Osteoblast (primary cell): ENCODE data around the gene ST6GALNAC3. TPM values are rescaled to one million over a fixed set of nuclear protein-coding genes. Genes with fewer than 3 reads are reported as not detected.

ENCODE experiments used
- DNase-seq: peaks from one replicate; pipeline ENCODE4 v3.0.0; 2011; ENCODE audit warnings: low spot score, mixed read lengths; ENCODE audit not compliant: insufficient read length; ENCODE audit errors: missing footprints
- H2AFZ ChIP-seq: 2 replicates; pipeline ENCODE4 v1.6.0; 2011; ENCODE audit warnings: mild to moderate bottlenecking, low read length
- H3K27ac ChIP-seq: 2 replicates; pipeline ENCODE4 v1.5.1; 2011; ENCODE audit warnings: mild to moderate bottlenecking, low read depth, low read length, moderate library complexity
- H3K27me3 ChIP-seq: 2 replicates; pipeline ENCODE4 v1.6.0; 2012; ENCODE audit warnings: mild to moderate bottlenecking, control low read depth, inconsistent platforms, low read length, moderate library complexity; ENCODE audit not compliant: insufficient read depth
- H3K36me3 ChIP-seq: 2 replicates; pipeline ENCODE4 v1.5.1; 2011; ENCODE audit warnings: mild to moderate bottlenecking, low read length, control low read depth, moderate library complexity; ENCODE audit not compliant: insufficient read depth
- H3K4me1 ChIP-seq: 2 replicates; pipeline ENCODE4 v1.5.1; 2011; ENCODE audit warnings: mild to moderate bottlenecking, low read length, control low read depth, moderate library complexity; ENCODE audit not compliant: insufficient read depth
- H3K4me2 ChIP-seq: 2 replicates; pipeline ENCODE4 v1.6.0; 2011; ENCODE audit warnings: mild to moderate bottlenecking, low read length; ENCODE audit not compliant: insufficient read depth
- H3K4me3 ChIP-seq: fragments of 200-600 bp; sonication (generic); 3 replicates; pipeline ENCODE4 v1.5.1; 2012; ENCODE audit warnings: mild to moderate bottlenecking, low read length, inconsistent platforms; ENCODE audit not compliant: insufficient read depth
- H3K79me2 ChIP-seq: 2 replicates; pipeline ENCODE4 v1.6.0; 2012; ENCODE audit warnings: mild to moderate bottlenecking, low read length, control low read depth, inconsistent platforms; ENCODE audit not compliant: insufficient read depth
- H3K9me3 ChIP-seq: 2 replicates; pipeline ENCODE4 v1.5.1; 2011; ENCODE audit warnings: low read depth, low read length, control low read depth
- H4K20me1 ChIP-seq: 2 replicates; pipeline ENCODE4 v1.6.0; 2012; ENCODE audit warnings: mild to moderate bottlenecking, low read length, control low read depth; ENCODE audit not compliant: insufficient read depth
- total RNA-seq: library from RNA; depleted of rRNA; stranded (reverse); fragments of >200 nt; gene quantifications from 2 replicates; pipeline ENCODE4 v1.2.3, GENCODE V29; 2012
- TF ChIP-seq, protein P1 (sequence below): IDR thresholded peaks from 2 replicates; pipeline ENCODE4 v1.5.1; 2011; ENCODE audit warnings: mild to moderate bottlenecking, low read depth, low read length, moderate library complexity; ENCODE audit errors: extremely low read depth

The ST6GALNAC3 gene
- total RNA-seq, 1 donor: not detected

DNA sequence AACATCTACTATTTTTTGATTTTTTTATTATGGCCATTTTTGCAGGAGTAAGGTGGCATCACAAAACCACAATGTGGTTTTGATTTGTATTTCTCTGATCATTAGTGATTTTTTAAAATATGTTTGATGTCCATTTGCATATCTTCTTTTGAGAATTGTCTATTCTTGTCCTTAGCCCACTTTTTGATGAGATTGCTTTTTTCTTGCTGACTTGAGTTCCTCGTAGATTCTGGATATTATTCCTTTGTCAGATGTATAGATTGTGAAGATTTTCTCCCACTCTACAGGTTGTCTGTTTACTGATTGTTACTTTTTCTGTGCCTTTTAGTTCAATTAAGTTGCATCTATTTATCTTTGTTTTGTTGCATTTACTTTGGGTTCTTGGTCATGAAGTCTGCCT is 375.7 kb downstream of the ST6GALNAC3 start:
- no peak overlapping the region for H3K27ac ChIP-seq
- no peaks in the 10 kb centered on the region for H3K36me3 ChIP-seq
- no peak overlapping the region for H3K4me3 ChIP-seq
- no peak overlapping the region for H2AFZ ChIP-seq
- H3K4me2 ChIP-seq: no peak overlapping the region
- TF ChIP-seq, protein P1, sequence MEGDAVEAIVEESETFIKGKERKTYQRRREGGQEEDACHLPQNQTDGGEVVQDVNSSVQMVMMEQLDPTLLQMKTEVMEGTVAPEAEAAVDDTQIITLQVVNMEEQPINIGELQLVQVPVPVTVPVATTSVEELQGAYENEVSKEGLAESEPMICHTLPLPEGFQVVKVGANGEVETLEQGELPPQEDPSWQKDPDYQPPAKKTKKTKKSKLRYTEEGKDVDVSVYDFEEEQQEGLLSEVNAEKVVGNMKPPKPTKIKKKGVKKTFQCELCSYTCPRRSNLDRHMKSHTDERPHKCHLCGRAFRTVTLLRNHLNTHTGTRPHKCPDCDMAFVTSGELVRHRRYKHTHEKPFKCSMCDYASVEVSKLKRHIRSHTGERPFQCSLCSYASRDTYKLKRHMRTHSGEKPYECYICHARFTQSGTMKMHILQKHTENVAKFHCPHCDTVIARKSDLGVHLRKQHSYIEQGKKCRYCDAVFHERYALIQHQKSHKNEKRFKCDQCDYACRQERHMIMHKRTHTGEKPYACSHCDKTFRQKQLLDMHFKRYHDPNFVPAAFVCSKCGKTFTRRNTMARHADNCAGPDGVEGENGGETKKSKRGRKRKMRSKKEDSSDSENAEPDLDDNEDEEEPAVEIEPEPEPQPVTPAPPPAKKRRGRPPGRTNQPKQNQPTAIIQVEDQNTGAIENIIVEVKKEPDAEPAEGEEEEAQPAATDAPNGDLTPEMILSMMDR: no peak
- H3K79me2 ChIP-seq: no peaks in the 10 kb centered on the region
- no peaks in the 10 kb centered on the region for H3K9me3 ChIP-seq
- no peaks in the 10 kb centered on the region for H3K4me1 ChIP-seq
- no peaks in the 10 kb centered on the region for H3K27me3 ChIP-seq
- no peaks in the 10 kb centered on the region for H4K20me1 ChIP-seq
- DNase-seq: no peak

DNA sequence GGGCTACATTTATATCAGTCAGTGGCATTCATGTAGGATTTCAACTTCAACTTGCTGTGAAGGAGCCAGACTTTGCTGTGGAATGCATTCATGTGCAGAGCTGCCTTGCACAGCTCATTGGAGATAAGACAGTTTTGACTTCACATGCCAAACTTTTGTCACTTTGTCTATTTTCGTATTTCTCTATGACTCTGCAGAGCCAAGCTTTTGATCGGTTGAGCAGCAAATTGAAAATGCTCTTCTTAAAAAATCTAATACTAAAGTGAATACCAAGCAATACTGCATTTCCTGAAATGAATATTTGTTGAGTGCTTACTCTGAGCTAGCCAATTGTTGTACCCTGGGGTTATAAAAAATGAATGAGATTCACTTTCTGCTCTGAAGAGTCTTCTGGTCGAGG is 388.7 kb downstream of the ST6GALNAC3 start:
- H3K4me2 ChIP-seq: no peak overlapping the region
- TF ChIP-seq, protein P1: no peak
- H3K36me3 ChIP-seq: no peaks in the 10 kb centered on the region
- H3K4me3 ChIP-seq: no peak overlapping the region
- no peaks in the 10 kb centered on the region for H4K20me1 ChIP-seq
- DNase-seq: no peak
- no peaks in the 10 kb centered on the region for H3K79me2 ChIP-seq
- no peaks in the 10 kb centered on the region for H3K27me3 ChIP-seq
- H3K27ac ChIP-seq: no peak overlapping the region
- H2AFZ ChIP-seq: no peak overlapping the region
- no peaks in the 10 kb centered on the region for H3K4me1 ChIP-seq
- H3K9me3 ChIP-seq: no peaks in the 10 kb centered on the region

DNA sequence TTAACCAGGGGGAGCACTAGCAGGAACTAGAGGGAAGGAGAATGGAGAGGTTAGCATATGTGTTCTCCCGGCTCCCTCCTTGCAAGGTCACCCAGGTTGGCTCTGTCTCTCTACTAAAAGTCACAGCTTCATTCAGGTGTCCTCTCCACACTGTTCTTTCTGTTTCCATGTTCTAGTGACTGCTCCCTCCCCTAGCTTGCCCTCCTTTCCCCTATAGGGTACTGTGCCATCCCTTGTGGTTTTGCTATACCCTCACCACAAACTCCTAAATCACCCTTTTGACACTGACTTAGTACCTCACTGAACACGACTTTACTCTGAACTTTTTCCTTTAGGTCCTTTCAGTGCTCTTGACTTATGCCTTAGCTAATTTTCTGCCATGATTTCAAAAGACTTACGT is 389.3 kb downstream of the ST6GALNAC3 start:
- no peak overlapping the region for H3K4me2 ChIP-seq
- DNase-seq: no peak
- no peaks in the 10 kb centered on the region for H3K79me2 ChIP-seq
- no peaks in the 10 kb centered on the region for H4K20me1 ChIP-seq
- H3K27me3 ChIP-seq: no peaks in the 10 kb centered on the region
- H3K4me3 ChIP-seq: no peak overlapping the region
- TF ChIP-seq, protein P1: no peak
- H3K9me3 ChIP-seq: no peaks in the 10 kb centered on the region
- no peak overlapping the region for H2AFZ ChIP-seq
- H3K36me3 ChIP-seq: no peaks in the 10 kb centered on the region
- H3K4me1 ChIP-seq: no peaks in the 10 kb centered on the region
- H3K27ac ChIP-seq: no peak overlapping the region

DNA sequence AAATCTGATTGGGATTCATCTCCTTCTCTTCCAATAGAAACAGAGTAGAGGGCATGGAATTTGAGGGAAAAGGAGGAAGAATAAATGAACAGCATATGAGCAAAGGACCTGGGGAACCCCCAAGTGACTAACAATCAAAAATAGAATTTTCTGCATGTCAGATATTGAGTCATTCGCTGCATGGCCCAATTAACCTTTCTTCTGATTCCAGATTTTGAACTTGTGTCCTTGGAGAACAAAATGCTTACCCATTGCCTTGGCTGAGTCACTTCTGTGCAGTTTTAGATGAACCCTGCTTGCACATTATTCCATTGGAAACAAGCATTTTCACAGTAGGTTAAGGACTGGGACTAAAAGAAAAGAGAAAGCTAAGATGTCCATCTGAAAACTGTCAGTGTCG is 390.5 kb downstream of the ST6GALNAC3 start:
- no peaks in the 10 kb centered on the region for H3K79me2 ChIP-seq
- no peaks in the 10 kb centered on the region for H3K27me3 ChIP-seq
- no peak overlapping the region for H3K4me3 ChIP-seq
- H3K4me1 ChIP-seq: no peaks in the 10 kb centered on the region
- DNase-seq: no peak
- H2AFZ ChIP-seq: no peak overlapping the region
- H3K27ac ChIP-seq: no peak overlapping the region
- TF ChIP-seq, protein P1: no peak
- H3K36me3 ChIP-seq: no peaks in the 10 kb centered on the region
- no peaks in the 10 kb centered on the region for H3K9me3 ChIP-seq
- no peak overlapping the region for H3K4me2 ChIP-seq
- H4K20me1 ChIP-seq: no peaks in the 10 kb centered on the region
